Renal cortical epithelial cell (primary cell): ENCODE measurements around the gene OR10D3. TPM values are rescaled to one million over a fixed set of nuclear protein-coding genes. Genes with fewer than 3 reads are reported as not detected.

Experiments
- total RNA-seq: library from RNA; depleted of rRNA; stranded (reverse); fragments of >200 nt; gene quantifications from 2 replicates; pipeline ENCODE4 v1.2.3, GENCODE V29; 2014

Gene OR10D3
- total RNA-seq, 1 donor from 2014 or later, result not detected

Other genes starting within 250 kb of the OR10D3 start
- gene OR4D5, start 243.7 kb upstream of the OR10D3 start, total RNA-seq, result not detected in 2 replicates
- gene OR6T1, start 239.5 kb upstream of the OR10D3 start, total RNA-seq, result not detected in 2 replicates
- not detected in 2 replicates for gene OR10S1, start 205.6 kb upstream of the OR10D3 start, total RNA-seq
- gene OR10G6, start 188.2 kb upstream of the OR10D3 start, total RNA-seq, result not detected in 2 replicates
- not detected in 2 replicates for gene OR10G4, start 170.3 kb upstream of the OR10D3 start, total RNA-seq
- gene OR10G9, start 160.3 kb upstream of the OR10D3 start, total RNA-seq, result not detected in 2 replicates
- not detected in 2 replicates for gene OR10G8, start 156.5 kb upstream of the OR10D3 start, total RNA-seq
- not detected in 2 replicates for gene OR10G7, start 142.0 kb upstream of the OR10D3 start, total RNA-seq
- gene VWA5A, start 67.9 kb upstream of the OR10D3 start, total RNA-seq, result 32.1 and 45.7 TPM in 2 replicates
- gene OR8G1, start 57.8 kb downstream of the OR10D3 start, total RNA-seq, result not detected in 2 replicates
- not detected in 2 replicates for gene OR8G5, start 73.0 kb downstream of the OR10D3 start, total RNA-seq
- gene OR8D1, start 130.6 kb downstream of the OR10D3 start, total RNA-seq, result not detected in 2 replicates
- gene OR8D2, start 136.9 kb downstream of the OR10D3 start, total RNA-seq, result not detected in 2 replicates
- not detected in 2 replicates for gene OR8B2, start 201.2 kb downstream of the OR10D3 start, total RNA-seq
- not detected in 2 replicates for gene OR8B3, start 215.7 kb downstream of the OR10D3 start, total RNA-seq
- gene OR8B4, start 241.5 kb downstream of the OR10D3 start, total RNA-seq, result not detected in 2 replicates